Stimulated activated CD4-positive, alpha-beta T cell treated with anti-CD3 and anti-CD28 coated beads, Interleukin-15, amount 100 ng/mL, for 1 hour (primary cell): Measurements from ENCODE around the gene SMTN.
"Not testable (repeated sequence)": the region's sequence is repeated elsewhere in the genome, so short reads cannot be mapped to it uniquely, and the experiment has no call there.

ENCODE experiments used
- DNase-seq, 2 donors: peaks; one replicate each; pipeline ENCODE4 v3.0.0-alpha.2; 2020; ENCODE audit warnings: low read depth in 1 of 2, low spot score in 1 of 2

The SMTN gene

GRCh38 chr22:31103111-31103510 is 22.0 kb downstream of the SMTN start:
- no peak for DNase-seq

GRCh38 chr22:31103899-31104694 is 23.0 kb downstream of the SMTN start:
- DNase-seq = no peak

DNA sequence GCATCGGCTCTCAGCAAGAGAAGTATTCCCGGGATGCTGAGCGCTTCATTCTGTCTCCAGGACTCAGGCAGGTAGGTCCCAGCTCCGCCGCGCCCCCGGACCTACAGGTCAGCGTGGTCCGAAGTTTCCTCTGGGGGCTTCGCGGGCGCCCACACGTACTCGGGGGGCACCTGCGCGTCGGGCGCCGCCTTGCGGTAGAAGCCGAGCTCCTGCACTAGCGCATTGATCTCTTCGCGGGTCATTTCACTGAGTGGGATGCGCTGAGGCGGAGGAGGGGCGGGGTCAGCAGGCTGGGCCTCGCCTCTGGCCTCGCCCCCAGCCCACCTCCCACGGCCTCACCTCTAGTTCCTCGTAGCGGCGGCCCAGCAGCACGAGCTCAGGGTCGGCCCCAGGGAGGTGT is 23.8 kb downstream of the SMTN start:
- DNase-seq = no peak

DNA sequence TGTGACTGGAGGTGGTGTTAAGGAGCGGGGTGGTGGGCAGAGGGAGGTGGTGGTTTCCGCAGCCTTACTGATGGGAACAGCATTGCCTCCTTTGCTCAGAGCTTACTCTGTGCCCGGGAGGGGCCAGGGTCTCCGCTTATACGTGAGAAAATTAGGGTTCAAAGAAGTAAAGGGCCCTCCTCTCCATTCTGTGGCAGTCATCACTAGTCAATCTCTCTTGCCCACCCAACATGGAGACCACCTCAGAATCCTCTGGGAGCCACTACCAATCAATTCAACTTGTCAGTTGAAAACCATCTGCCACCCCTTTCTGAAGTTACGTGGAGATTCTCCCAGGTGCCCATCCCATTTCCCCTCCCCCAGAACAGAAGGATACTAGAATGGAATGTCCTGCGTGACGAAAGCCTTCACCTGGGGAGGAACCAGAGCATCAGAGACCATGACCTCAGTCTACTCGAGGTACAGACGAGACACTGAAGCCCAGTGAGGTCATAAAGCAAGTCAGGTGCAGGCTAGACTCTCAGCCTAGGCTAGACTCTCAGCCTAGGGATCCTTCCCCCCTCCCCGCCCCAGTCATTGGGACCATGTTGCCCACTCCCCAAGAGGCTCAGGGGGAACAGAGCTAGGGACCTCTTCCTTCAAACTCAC is 24.3 kb downstream of the SMTN start:
- no peak for DNase-seq

DNA sequence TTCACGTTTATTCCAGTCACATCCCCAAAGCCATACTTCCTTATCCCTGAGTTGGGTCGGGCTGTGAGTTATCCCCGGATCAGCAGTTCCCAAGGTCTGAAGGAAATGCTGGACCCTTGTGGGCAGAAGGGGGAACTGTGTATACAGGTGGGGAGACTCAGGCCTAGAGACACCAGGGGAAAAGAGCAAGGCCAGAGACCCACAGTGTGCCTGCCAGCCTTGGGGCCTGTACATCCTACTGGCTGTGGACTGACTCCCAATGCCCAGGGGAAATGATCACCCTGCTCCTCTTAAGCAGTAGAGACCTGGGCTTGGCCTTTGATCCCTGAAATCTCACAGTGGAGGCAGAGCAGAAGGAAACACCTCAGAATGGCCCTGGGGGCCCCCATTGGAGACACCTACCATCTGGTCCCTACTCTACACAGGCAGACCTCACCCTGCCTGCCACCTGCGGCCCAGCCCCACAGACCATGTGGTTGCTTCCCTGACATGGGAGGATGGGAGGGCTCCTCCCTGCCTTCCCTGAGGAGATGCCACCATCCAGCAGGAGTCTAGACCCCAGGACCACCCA is 25.0 kb downstream of the SMTN start:
- no peak for DNase-seq

- DNase-seq = no peak
Observed at GRCh38 chr22:31106731-31107177, 25.6 kb downstream of the SMTN start.

- peak; percentile 69 to 73 for DNase-seq
Observed at GRCh38 chr22:31107178-31107893, 26.2 kb downstream of the SMTN start, which contains the start of gene SELENOM. SELENOM (minus strand) TSS chr22:31107568; CDS start chr22:31107505, 63 bp downstream.

DNA sequence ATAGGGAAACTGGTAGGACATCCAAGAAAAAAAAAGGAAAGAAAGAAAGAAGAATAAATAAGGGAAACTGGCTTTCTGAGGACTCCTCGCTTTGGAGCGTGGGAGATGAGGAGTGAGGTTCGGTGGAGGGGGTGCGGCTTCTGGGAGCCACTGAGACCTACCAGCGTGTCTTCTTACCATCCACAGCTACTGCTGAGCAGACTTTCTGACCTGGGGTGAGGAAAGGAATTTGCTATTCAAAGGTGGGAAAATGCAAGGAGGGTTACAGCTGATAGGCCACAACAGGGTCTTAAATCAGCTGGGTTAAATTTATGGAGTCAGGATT is 26.7 kb downstream of the SMTN start:
- no peak for DNase-seq

DNA sequence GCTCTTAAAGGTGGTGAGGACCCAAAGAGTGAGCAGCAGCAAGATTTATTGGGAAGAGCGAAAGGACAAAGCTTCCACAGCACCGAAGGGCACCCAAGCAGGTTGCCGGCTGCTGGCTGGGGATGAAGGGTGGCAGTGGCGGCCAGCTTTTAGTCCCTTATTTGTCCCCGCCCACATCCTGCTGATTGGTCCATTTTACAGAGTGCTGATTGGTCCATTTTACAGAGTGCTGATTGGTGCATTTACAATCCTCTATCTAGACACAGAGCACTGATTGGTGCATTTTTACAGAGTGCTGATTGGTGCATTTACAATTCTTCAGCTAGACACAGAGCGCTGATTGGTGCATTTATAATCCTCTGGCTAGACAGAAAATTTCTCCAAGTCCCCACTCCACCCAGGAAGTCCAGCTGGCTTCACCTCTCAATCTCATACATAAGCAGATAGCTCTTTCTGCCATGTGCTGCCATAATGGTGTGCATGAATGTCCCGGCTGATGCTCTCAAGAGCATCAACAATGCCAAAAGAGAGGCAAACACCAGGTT is 31.5 kb downstream of the SMTN start:
- not testable (repeated sequence) for DNase-seq

DNA sequence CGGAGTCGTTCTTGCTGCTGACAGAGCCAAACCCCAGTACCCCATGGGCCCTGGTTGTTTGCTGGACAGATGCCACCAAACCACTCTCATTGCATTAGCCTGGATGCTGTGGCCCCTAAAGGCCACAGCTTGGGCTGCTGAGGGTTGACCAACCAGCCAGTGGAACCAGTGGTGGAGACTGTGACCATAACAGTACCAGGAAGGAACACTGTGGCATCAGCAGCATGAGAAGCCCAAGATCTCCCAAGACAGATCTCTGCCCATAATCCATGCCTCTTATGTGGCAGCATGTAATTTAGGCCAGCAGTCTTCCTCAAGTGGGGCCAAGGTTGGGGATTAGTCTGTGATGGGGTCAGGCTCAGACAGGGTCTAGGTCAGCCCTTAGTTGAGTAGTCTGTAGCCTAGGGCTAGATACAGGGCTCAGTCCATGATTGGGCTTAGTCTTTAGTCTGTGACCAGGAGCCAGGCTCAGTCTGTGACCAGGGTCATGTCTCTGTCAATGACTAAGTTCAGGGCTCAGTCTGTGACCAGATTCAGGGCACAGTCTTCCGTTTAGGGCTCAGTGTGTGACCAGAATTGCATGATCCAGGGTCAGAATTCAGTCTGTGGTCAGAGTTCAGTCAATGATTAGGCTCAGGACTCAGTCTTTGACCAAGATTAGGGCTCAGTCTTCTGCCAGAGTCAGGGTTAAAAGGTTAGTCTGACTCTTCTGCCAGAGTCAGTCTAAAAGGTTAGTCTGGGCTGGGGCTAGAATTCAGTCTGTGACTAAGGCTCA is 37.1 kb downstream of the SMTN start:
- DNase-seq = no peak

DNA sequence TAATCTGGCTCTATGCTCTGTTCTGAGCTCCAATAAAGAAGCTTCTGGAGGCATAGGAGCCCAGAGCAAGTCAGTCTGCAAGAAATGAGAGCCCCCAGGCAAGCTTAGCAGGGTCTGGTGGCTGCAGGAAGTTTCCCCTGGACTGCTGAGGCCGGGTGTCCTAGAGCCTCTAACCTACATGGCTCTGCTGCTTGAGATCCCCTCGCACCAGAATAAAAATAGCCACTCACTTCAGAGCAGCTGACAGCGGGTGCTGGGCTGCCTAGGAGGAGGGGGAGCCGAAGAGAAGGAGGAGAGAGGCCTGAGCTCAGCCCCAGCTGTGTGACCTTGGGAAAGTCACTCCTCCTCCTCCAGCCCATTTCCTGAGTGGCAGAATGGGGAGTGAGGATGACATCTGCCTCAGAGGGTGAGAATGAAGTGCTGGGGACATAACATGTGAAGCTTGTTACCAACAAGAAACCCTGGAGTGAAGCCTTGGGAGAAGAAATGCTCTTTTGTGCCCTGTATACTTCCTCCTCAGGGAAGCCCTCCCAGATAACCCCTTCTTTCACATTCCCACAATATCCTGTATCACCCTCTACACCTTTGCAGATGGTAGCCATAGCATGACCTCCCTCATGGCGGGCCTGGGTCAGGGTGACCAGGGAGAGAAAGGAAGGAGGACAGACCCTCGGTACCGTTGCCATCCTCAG is 38.1 kb downstream of the SMTN start:
- DNase-seq = no peak

DNA sequence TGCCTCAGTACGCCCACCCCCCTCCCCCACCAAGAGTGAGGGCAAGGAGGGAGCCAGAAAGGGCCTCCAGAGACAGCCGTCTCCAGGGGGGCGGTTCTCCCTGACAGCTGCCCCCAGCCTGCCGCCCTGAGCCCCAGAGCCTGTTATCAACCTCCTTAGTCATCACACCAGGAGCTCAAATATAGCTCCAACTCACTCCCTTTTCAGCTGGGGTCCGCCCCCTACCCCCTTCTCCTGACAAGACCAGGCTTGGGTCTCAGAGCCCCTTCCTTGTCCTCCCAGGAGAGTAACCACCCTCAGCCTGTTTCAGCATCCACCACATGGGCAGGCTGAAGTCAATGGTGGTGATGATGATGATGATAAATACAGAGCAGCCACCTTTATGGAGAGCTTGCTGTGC is 39.1 kb downstream of the SMTN start:
- no peak for DNase-seq

GRCh38 chr22:31120642-31121041 is 39.5 kb downstream of the SMTN start:
- no peak for DNase-seq

DNA sequence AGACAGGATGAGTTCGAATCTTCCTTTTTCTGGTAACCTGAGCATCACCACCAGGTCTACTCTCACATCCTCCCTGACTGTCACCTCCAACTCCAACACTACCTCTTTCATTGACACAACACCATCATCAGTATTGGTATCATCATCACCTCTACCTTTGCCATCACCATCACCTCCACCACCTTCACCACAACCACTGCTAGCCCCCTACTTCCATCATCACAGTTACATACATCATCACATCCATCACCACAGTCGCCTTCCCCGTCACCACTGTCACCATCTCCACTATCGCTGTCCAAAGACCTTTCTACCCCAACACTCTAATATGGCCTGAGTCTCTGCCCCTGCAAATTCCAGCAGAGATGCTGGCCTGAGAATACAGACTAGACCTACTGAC is 40.3 kb downstream of the SMTN start:
- no peak for DNase-seq

DNA sequence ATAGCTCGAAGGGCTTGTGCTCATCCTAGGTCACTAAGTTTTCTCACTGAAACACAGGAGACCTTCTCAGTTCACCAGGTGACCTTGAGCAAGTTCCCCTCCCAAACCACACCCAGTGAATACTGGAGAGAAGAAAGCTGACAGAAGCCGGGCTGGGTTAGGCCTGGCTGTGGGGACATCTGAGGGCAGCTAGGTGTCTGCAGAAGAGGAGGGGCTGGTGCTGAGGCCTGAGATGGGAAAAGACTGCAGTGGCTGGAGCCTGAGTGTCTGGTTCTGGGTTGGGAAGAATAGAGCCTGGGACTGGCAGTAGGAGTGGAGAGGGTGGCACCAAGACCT is 41.0 kb downstream of the SMTN start:
- no peak for DNase-seq

DNA sequence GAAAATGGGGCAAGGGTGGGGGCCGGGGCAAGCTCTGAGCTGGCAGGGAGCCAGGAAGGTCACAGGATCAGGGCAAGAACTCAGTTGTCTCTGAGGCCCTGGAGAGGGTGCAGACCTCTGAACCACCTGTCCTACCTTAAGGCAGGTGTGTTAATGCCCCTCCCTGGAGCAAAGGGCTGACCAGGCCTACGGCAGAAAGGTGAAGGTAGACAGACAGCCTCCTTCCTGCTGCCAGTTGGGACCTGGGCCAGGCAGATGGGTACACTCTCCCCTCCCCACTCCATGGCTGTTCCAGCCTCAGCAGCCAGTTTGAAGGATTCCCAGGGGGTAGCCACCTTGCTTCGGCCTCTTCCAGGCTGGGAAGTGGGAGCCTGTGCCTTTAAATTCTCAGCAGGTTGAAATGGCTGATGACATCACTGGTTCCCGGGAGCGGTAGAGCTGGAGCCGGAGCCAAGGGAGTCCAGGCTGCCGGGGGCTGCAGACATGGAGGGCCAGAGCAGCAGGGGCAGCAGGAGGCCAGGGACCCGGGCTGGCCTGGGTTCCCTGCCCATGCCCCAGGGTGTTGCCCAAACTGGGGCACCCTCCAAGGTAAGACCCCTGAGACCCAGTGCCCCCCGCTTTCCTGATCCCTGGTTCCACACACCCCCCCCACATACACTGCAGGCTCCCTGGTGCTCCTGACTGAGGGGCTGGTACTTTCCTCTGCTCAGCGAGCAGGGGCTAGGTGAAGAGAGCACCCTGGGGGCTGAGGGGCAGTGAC is 41.6 kb downstream of the SMTN start, which contains the start of gene INPP5J:
Gene INPP5J (plus strand): TSS at position 435 of the 760 bp plus-strand sequence. CDS start 49 bp downstream, at position 484.
- no peak for DNase-seq

GRCh38 chr22:31123292-31123602 is 42.1 kb downstream of the SMTN start:
- DNase-seq = no peak

GRCh38 chr22:31124290-31124689 is 43.2 kb downstream of the SMTN start:
- DNase-seq = no peak

DNA sequence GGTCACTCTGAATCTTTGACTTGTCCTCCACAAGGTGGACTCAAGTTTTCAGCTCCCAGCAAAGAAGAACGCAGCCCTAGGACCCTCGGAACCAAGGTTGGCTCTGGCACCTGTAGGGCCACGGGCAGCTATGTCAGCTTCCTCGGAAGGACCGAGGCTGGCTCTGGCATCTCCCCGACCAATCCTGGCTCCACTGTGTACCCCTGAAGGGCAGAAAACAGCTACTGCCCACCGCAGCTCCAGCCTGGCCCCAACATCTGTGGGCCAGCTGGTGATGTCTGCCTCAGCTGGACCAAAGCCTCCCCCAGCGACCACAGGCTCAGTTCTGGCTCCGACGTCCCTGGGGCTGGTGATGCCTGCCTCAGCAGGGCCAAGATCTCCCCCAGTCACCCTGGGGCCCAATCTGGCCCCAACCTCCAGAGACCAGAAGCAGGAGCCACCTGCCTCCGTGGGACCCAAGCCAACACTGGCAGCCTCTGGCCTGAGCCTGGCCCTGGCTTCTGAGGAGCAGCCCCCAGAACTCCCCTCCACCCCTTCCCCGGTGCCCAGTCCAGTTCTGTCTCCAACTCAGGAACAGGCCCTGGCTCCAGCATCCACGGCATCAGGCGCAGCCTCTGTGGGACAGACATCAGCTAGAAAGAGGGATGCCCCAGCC is 43.8 kb downstream of the SMTN start:
- DNase-seq = no peak
